HG03159 (cell line): ENCODE data around the gene CLIP4.

Experiments used
- ATAC-seq: cut with Tn5 transposase; IDR thresholded peaks from one replicate; pipeline ENCODE4 v1.9.1; 2021; ENCODE audit warnings: mild to moderate bottlenecking, moderate library complexity; ENCODE audit not compliant: unreplicated experiment

CLIP4 gene

DNA sequence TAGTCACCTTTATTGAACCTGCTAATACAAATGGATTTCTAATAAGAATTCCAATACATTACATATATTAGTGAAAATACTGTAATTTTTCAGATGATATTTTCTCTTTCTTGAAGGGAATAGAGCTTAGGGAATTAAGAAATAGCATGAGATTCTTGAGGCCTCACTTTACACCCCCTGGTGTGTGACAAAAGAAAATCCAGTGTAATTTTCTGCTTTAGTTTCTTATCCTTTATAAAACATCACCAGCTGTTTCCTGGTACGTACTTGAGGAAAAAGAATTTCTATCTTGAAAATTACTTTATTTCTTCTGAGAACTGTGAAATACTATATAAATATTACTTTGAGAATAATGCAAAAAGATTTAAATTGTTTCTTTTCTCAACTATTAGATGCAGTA is 71.6 kb downstream of the CLIP4 start:
- no peak for ATAC-seq

DNA sequence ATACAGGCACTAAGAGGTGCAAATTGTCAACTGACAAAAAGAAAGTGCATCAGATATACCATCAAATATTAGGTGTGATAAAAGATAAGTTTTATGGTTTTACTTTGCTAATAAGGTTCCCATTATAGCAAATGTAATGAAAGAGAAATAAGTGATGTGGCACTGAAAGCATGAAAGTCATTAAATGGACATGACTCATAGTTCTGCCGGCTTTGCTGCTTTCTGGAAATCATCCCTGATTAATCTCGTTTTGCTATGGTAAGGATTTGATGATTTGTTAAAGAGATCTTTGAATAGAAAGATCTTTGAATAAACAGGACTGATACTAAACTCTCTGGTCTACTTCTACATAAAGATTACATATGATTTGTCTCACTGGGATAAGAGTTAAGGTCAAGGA is 72.7 kb downstream of the CLIP4 start:
- ATAC-seq: no peak

DNA sequence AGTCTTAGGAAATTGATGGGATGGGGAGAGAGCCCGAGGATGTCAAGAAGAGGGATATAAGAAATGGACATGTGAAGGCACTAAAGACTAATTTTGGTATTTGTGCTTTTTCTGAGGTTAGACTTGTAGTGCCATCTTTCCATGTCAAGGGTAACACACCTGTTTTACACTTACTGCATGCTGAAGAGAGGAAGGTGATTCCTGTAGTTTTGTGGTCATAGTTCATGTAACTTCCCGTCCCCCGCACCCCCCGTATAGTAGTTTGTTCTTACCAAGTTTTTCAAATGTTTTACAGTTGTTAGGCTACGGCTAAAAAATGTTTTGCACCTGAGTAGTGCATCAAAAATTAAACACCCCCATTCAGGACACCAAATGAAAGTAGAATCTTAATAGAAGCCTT is 73.8 kb downstream of the CLIP4 start:
- ATAC-seq: no peak

DNA sequence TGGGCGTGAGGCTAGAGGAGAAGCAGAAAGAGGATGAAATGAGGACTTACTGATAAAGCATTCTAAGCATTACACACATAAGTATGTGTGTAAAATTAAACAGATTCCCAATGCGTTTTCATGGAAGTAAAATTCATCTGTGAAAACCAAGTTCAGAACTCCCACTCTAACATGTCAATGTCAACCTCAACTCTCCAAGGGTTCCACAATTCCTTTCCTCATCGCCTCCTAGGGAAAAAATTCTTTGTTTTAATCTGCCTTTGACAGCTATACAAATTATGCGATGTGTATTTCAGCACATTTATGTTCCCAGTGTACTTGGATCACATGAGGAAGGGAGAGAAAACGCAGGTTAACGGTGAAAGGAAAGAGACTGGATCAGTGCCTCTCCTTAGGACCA is 76.6 kb downstream of the CLIP4 start:
- ATAC-seq: no peak

DNA sequence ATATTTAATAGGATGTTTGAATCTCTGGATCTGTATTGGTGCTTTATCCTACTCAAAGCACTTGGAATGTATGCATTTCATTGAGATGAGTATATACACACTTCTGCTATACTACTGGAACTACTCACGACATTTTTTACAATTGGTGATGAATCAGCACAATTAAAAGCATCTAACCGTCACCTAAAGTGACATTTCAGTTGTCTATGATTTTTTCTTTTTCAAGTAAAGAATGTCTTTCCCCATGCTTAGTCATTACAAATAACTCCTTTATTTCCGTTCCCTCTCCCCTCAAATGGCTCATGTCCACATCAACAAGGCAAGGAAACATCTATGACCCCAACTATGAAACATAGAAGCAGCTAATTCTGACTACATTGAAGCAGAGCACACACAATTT is 77.3 kb downstream of the CLIP4 start:
- no peak for ATAC-seq

DNA sequence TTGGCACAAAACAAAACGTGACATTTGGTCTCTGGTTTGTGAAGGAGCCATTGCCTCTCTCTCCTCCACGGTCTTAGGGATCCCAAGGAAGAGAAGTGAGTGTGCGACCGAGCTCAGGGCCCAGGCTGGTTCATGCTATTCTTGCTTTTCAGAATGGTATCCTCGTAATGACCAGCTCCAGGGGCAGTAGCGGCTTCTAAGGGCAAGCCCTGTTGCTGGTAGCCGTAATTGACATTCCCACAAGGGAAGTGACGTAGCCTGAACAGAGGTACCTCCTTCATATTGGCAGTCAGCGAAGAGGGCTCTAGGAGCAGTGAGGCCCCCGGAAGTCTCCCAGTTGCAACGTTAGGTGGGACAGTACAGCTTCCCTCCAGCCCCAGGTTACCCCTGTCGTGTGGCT is 77.9 kb downstream of the CLIP4 start:
- no peak for ATAC-seq

DNA sequence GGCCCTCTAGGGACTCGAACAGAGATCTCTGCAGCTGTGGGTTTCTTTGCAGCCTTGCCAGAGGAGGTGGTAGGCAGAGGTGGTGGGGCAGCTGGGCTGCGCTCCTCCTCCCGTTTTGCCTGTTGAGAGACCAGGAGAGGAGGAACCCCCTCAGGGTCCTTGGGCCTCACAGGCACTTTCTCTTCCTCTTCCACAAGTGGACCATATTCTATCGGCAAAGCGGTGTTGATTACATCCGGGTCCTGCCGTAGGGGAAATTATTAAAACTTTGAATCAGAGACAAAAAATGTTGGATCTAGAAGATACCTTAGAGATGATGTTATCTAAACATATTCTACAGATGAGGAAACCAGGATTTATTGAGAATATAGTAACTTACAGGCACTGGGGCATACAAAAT is 78.5 kb downstream of the CLIP4 start:
- no peak for ATAC-seq

DNA sequence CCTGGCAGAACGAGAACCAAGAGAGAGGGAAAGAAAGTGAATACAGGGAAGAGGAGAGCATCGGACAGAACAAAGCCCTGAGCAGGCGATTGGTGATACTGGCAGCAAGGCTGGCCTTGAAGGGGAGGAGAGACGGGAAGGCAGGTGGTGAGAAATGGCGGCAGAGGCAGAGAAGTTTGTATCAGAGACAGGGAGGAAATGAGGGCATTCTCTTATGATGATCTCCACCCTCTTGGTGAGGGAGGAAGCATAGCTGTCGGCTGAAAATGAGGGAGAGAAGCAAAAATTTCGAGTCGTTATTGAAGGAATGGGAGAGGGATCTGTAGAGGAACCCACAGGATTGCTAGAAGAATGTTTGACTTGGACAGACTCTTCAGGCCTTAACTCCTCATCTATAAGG is 80.6 kb downstream of the CLIP4 start:
- ATAC-seq: no peak

DNA sequence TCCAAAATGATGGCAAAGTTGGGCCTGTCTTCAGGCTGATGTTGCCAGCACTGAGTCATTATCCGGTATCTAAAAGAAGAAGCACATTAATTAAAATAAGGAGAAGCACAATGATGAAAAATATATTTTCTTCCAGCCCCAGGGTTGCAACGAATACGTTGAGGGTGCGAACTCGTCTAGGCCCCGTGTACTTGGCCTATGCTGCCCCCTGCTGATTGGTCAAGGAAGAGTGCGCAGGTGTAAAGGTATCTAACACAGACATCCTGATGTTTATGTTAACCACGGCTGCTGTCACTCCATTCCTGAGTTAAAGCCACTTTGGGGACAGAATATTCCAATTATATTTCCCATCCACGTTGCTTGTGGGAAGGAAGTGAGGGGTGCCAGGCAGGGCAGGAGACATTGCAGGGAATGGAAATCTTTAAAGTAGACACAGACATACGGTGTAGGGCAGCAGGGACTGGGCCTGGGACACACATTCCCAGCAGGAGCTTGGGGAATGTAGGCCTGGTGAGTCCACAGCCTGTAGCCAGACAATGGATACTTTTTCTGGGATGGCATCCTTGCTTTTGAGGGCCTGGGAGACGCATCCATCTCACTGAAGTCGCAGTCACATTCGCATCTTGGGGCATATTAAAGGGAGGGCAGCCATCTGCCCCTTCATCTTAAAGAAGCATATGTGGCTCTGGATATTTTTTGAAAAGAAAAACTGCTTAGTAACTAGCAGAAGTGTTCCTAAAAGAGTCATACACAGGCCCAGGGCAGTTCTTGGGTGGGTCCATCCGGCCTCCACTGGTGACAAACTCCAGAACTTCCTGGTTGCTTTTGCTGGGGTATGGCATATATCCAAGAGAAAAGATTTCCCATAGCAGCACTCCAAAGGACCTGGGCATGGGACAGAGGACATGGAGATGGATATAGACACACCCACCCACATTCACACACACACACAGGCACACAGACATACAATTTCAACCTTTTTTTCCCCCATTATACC is 81.9 kb downstream of the CLIP4 start:
- peak; percentile 61 for ATAC-seq

DNA sequence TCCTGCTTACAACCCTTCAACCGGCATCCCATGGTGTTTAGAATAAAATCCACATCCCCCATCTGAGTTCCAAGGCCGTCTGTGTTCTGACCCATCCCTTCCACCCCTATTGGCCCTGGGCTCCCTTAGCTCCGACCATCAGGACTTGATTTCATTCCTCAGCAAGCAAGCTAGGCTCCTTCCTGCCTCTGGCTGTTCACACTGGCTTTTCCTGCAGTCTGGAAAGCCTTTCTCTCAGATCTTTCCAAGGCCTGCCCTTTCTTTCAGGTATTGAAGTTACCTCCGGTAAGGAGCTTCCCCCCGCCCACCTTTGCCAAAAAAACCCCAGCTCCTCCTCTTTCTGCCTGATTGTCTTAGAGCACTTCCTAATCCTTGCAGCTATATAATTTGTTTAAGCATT is 86.8 kb downstream of the CLIP4 start:
- no peak for ATAC-seq

DNA sequence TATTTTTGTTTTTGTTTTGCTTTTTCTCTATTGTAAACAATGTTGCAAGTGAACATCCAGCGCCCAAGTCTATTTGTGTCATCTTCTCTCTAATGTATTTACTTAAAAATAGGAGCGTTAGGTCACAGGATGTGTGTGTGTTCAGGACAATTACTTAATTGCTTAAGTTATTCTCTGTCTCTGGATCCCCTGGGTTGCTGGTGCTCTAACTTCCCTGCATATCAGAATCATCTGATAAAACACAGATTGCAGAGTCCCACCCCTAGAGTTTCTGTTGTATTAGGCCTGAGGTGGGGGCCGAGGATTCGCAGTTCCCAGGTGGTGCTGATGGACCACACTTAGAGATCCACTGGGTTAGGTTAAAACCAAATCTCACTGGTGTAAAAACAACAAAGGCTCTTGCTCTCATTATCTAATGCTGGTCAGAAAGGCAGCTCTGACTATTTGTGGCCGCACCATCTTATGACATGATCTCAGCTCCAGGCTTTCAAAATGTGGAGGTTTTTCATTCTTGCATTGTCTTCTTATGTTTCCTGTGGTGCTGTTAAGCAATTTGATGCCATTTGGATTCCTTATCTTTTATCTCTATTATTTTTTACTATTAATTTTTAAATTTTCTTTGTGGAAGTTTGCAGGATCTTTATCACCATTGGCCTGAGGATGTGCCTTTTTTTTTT is 87.7 kb downstream of the CLIP4 start:
- no peak for ATAC-seq

DNA sequence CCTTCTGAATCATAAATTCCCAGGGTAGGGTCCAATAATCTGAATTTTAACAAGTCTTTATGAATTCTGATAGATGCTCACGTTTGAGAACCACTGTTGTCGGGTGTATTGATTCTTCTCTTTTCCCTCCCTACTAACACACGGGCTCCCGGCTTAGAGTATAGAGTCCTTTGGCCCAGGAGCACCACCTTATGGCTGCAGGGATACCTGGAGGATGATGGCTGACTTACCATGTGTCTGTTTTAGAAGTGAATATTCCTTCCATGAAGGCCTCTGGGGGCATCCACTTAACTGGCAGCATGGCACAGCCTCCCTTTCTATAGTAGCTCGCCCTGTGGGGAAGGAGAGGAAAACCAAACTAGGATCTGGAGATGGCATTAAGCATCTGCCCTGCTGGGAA is 91.7 kb downstream of the CLIP4 start:
- ATAC-seq: no peak

DNA sequence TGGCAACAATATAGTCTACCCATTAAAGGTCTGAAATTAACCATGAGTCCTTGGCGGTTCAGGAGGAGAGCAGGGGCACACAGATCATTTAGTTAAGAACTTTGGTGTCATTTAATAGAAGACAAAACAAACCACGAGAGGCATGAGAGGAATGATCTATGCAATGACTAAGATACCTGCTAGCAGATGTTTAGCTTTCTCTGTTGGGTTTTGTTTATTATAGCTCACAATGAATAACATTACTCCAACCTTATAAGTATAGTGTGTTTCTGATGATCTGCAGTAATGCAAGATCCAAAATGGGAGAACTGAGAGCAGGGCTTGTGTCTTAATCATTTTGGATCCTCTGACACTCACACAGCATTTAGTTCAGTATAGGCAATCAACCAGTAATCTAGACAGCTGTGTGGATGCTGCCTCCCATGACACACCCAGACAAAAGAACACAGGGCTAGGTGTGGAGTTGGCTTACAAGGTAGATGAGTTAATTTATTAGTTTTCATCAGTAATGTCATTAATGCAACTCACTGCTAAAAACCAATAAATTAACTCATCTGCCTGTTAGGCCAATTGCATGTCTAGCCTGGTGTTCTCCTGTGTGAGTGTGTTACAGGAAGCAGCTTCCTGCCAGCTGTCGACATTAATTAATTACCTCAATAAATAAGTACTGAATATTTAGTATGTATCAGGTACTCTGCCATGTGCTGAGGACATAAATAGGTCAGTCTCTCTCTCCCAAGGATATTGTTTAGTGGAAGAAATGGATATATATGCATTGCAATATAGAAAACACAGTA is 92.3 kb downstream of the CLIP4 start:
- ATAC-seq: no peak

DNA sequence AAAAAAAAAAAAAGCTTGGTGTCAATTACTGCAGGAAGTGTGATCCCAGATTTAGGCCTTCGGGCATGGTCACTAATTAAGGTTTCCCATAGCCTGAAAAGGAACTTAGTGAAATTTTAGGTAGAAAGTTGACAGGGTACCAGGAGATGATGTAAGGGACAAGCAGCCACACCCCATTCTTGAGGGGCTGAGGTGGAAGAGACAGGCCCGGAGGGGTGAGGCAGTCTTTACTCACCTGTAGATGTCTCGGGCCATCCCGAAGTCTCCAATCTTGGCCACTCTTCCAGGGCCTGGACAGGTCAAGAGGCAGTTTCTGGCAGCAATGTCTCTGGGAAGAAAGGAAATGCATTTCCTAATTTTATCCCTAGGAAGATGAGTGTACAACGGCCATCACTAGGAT is 94.3 kb downstream of the CLIP4 start:
- no peak for ATAC-seq

DNA sequence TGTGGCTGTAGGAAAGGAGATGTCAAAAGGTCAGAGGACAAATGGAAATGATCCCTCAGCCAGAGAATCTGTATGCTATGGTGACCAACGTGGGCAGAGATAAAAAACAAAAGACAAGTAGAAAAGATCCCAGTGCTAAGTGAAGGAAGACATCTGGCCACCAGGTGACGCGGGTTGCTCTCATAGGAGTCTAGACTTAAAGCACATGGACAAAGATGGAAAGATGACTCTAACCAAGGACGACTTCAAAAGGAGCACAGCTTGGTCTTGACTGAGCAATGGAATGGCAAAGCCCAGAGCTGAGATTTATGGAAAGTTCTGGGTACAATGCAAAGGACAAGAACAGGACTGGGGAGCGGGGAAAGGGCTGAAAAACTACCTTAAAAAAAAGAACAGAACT is 96.8 kb downstream of the CLIP4 start:
- ATAC-seq: no peak

DNA sequence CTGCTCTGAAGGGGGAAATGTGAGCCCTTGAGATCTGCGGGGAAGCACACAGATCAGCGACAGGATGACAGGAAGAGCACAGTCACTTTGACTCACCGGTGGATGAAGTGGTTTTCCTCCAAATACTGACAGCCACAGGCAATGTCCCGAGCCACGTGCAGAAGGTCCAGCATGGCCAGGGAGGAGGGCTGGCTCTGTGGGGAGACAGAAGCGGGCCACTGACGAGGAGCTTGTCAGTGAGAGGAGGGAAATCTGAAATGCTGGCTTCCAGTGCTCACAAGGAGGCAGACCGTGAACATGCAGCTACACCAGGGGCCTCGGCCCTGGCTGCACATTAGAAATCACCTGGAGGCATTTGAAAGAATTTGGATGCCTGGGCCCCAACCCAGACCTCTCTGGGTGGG is 98.7 kb downstream of the CLIP4 start:
- ATAC-seq: no peak

DNA sequence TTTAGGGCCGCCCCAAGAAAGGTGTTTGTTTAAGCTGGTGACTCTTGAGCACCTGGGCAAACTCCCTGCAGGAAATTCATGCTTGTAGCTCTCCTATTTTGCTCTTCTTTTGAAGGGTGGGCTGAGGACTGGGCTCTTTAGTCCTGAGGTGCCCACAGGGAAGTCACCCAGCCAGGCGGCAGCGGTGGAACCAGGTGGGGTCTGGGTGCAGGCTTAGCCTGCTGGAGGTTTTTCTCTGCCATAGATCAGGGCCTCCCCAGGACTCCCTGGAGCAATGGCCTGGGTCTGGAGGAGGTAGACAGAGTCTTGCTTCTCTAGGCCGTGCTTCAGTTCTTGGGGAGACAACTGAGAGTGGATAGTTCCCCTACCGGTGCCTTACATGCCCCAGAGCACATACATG is 99.9 kb downstream of the CLIP4 start:
- ATAC-seq: no peak

DNA sequence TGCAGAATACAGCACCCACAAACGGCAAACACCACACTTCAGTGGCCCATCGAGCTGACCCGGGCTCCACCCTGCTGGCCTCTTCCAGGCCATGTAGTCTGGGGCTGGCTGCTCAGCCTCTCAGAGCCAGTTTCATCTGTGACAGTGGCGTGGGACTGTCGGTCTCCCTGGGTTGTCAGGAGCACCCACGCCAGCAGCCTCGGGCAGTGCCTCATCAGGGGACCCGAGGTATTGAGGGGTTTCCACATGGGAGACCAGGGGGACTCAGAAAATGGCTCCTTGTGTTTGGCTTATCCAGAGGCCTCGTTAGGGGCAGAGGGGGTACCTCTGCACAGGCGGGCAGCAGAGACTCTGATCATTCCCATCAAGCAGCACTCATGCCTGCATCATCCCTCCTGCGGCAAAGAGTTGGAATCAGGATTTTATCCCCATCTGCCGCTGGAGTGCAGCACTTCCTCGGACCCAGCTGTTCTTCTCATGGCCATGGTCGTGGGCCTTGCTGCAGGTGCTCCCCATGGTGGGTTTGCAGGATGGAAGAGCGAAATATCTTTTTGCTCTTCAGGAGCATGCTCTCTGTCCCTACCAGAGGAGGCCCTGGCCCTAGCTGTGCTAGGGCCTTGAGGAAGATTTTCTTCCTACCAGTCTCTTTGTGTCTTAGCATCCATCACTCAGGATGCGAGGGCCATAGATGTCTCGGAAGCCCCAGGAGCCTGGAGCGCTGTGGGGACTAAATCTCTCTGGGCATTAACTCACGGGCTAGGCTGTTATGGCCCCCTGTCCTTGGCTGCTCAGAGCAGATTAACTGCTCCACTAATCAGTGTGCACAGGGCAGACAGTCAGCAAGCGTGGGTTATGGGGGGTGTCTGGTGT is 100.8 kb downstream of the CLIP4 start:
- no peak for ATAC-seq

DNA sequence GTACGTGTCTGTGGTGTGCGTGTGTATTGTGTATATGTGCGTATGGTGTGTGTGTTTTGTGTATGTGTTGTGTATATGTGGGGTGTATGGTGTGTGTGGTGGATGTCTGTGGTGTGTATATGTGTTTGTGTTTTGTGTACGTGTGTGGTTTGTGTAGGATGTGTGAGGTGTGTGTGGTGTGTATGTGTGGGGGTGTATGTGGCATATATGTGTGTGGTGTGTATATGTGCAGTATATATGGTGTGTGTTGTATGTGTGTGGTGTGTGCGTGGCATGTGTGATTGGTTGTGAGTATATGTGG is 101.3 kb downstream of the CLIP4 start:
- ATAC-seq: no peak

DNA sequence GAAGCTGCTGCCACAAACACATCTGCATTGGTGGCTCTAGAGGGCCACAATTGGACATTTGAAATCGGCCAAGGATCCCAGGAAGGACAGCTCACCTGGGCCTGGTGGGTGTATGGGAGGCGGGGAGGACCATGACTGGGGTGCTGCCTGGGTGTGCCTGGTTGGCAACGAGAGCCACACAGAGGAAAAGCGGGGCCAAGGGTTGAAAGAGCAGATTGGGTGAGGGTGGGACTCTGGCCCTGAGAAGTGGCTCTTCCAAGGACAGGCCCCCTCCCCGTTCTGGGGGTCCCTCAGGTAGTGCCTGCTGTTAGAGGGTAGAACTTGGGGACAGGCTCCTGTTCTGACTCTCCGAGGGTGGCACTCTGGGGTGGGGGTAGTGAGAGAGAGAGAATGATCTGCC is 102.9 kb downstream of the CLIP4 start:
- no peak for ATAC-seq
